ENCODE data around the gene C1orf159. TPM values are rescaled to one million over a fixed set of nuclear protein-coding genes. Genes with fewer than 3 reads are reported as not detected.
"Not testable (repeated sequence)": the region's sequence is repeated elsewhere in the genome, so short reads cannot be mapped to it uniquely, and the experiment has no call there.

C1orf159 gene
- total RNA-seq, 2 experiments from 2014 or later: 18.0 to 22.0 TPM

GRCh38 chr1:1099506-1100183, 16.2 kb downstream of the C1orf159 start:
- CTCF ChIA-PET: no interaction called here
- H3K27me3 Mint-ChIP-seq: peaks cover 8% of the 10 kb centered on the region
- peaks cover 44% of the 10 kb centered on the region for H3K4me1 Mint-ChIP-seq
- POLR2A ChIA-PET: no interaction called here
- H3K27ac Mint-ChIP-seq: peak overlapping the region; percentile 69
- H3K36me3 Mint-ChIP-seq (ENCODE audit: low read depth): peaks cover 25% of the 10 kb centered on the region
- H3K9me3 Mint-ChIP-seq: peaks cover 26% of the 10 kb centered on the region
- DNase-seq: no peak
- no peak overlapping the region for H3K4me3 Mint-ChIP-seq

- CTCF ChIA-PET: no interaction called here
- Mint-ChIP-seq H3K9me3 (peaks cover 26% of the 10 kb centered on the region), H3K4me1 (peaks cover 36% of the 10 kb centered on the region), H3K4me3 (no peak overlapping the region), H3K27ac (peak overlapping the region; percentile 69), H3K27me3 (peaks cover 8% of the 10 kb centered on the region), H3K36me3 (ENCODE audit: low read depth) (peaks cover 25% of the 10 kb centered on the region)
- DNase-seq: no peak
- POLR2A ChIA-PET: no interaction called here
These were observed 17.0 kb downstream of the C1orf159 start for GRCh38 chr1:1098681-1099421.

DNA sequence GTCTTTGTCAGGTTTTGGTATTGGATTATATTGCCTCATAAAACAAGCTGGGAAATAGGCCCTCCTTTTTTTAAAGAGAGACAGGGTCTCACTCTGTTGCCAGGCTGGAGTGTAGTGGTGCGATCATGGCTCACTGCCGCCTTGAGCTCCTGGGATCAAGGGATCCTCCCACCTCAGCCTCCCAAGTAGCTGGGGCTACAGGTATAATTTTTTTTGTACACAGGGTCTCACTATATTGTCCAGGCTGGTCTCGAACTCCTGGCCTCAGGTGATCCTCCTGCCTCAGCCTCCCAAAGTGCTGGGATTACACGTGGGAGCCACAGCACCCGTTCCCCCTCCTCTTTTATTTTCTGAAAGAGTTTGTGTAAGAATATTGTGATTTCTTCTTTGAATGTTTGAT, 19.8 kb downstream of the C1orf159 start:
- H3K4me1 Mint-ChIP-seq: peaks cover 22% of the 10 kb centered on the region
- peaks cover 26% of the 10 kb centered on the region for H3K9me3 Mint-ChIP-seq
- POLR2A ChIA-PET, H3K4me3 Mint-ChIP-seq, H3K27me3 Mint-ChIP-seq, DNase-seq, H3K27ac Mint-ChIP-seq: not testable (repeated sequence)
- CTCF ChIA-PET: interaction anchor here (0.5 to 2.2 kb wide), 2 partner anchors 11 to 1540 kb away, joined by 4 to 7 read pairs; no protein-coding TSS in a partner anchor
- peaks cover 16% of the 10 kb centered on the region for H3K36me3 Mint-ChIP-seq (ENCODE audit: low read depth)

- Mint-ChIP-seq H3K27me3 (peaks cover 8% of the 10 kb centered on the region), H3K4me3 (no peak overlapping the region), H3K4me1 (peaks cover 15% of the 10 kb centered on the region), H3K27ac (no peak overlapping the region), H3K9me3 (peaks cover 19% of the 10 kb centered on the region), H3K36me3 (ENCODE audit: low read depth) (peaks cover 12% of the 10 kb centered on the region)
- CTCF ChIA-PET: no interaction called here
- DNase-seq: no peak
- POLR2A ChIA-PET: no interaction called here
These were observed 20.9 kb downstream of the C1orf159 start for GRCh38 chr1:1094981-1095380.

GRCh38 chr1:1093610-1093943, 22.3 kb downstream of the C1orf159 start:
- Mint-ChIP-seq H3K9me3 (peaks cover 5% of the 10 kb centered on the region), H3K4me1 (peaks cover under 1% of the 10 kb centered on the region), H3K27ac (no peak overlapping the region), H3K4me3 (no peak overlapping the region), H3K27me3 (no peaks in the 10 kb centered on the region), H3K36me3 (ENCODE audit: low read depth) (peaks cover 3% of the 10 kb centered on the region)
- DNase-seq: no peak
- ChIA-PET POLR2A (no interaction called here), CTCF (interaction anchor here (1.0 kb wide), 1 partner anchor 23 kb away, joined by 3 read pairs; no protein-coding TSS in a partner anchor)

GRCh38 chr1:1092894-1093609, 22.8 kb downstream of the C1orf159 start:
- peaks cover 3% of the 10 kb centered on the region for H3K36me3 Mint-ChIP-seq (ENCODE audit: low read depth)
- H3K27me3 Mint-ChIP-seq: no peaks in the 10 kb centered on the region
- ChIA-PET POLR2A (no interaction called here), CTCF (interaction anchor here (0.7 to 1.4 kb wide), 4 partner anchors 12 to 30 kb away, joined by 3 to 4 read pairs (median 4); no protein-coding TSS in a partner anchor)
- H3K27ac Mint-ChIP-seq: no peak overlapping the region
- no peak for DNase-seq
- H3K4me3 Mint-ChIP-seq: no peak overlapping the region
- H3K9me3 Mint-ChIP-seq: peaks cover 5% of the 10 kb centered on the region
- no peaks in the 10 kb centered on the region for H3K4me1 Mint-ChIP-seq

DNA sequence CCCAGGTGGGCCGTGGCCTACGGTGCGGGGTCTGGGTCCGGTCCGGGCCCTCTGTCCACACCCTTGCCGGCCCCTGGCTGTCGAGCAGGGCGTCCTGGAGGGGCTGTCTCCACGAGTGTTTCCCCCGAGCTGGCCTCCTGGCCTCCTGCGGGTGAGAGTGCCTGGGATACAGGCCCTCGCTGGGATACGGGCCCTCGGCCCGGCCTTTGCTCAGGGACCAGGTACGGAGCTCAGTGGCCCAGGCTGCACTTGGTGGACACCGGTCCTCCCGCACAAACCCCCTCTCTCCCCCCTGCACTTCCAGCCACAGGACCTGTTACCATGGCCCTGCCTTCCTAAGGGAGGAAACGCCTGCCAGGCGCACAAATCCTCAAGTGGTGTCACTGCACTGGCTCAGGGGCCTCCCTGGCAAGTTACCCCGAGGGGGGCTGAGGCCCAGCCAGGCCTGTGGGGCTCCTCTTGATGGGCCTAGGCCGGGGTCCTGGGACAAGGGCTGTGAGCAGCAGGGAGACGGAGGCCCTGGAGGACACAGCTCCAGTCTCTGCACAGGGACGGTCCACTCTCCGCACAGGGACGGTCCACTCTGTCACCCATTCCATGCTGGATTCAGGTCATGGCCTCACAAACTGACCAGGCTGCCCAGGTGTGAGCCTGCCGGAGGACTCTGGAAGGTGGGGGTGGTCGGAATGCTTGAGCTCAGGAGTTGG, 23.6 kb downstream of the C1orf159 start:
- Mint-ChIP-seq H3K27me3 (no peaks in the 10 kb centered on the region), H3K27ac (no peak overlapping the region), H3K4me3 (no peak overlapping the region), H3K36me3 (ENCODE audit: low read depth) (peaks cover 3% of the 10 kb centered on the region), H3K9me3 (peaks cover 5% of the 10 kb centered on the region), H3K4me1 (no peaks in the 10 kb centered on the region)
- DNase-seq: no peak
- POLR2A ChIA-PET: no interaction called here
- CTCF ChIA-PET: interaction anchor here (0.7 to 1.4 kb wide), 3 partner anchors 11 to 29 kb away, joined by 3 to 4 read pairs (median 4); no protein-coding TSS in a partner anchor

GRCh38 chr1:1091344-1092148, 24.3 kb downstream of the C1orf159 start:
- Mint-ChIP-seq H3K4me1 (no peaks in the 10 kb centered on the region), H3K9me3 (peaks cover 5% of the 10 kb centered on the region), H3K27ac (no peak overlapping the region), H3K4me3 (no peak overlapping the region), H3K36me3 (ENCODE audit: low read depth) (peaks cover 3% of the 10 kb centered on the region), H3K27me3 (no peaks in the 10 kb centered on the region)
- DNase-seq: no peak
- POLR2A ChIA-PET: no interaction called here
- CTCF ChIA-PET: interaction anchor here (1.4 kb wide), 1 partner anchor 12 kb away, joined by 3 read pairs; no protein-coding TSS in a partner anchor

- H3K27ac Mint-ChIP-seq: no peak overlapping the region
- peaks cover 5% of the 10 kb centered on the region for H3K9me3 Mint-ChIP-seq
- peaks cover 3% of the 10 kb centered on the region for H3K36me3 Mint-ChIP-seq (ENCODE audit: low read depth)
- no peaks in the 10 kb centered on the region for H3K27me3 Mint-ChIP-seq
- no peaks in the 10 kb centered on the region for H3K4me1 Mint-ChIP-seq
- ChIA-PET CTCF (interaction anchor here (0.8 kb wide), 1 partner anchor 49 kb away, joined by 3 read pairs; no protein-coding TSS in a partner anchor), POLR2A (no interaction called here)
- no peak overlapping the region for H3K4me3 Mint-ChIP-seq
- no peak for DNase-seq
These were observed 25.2 kb downstream of the C1orf159 start for GRCh38 chr1:1090424-1091343.

GRCh38 chr1:1089731-1090423, 26.0 kb downstream of the C1orf159 start:
- Mint-ChIP-seq H3K4me3 (no peak overlapping the region), H3K27ac (peak overlapping the region; percentile 41), H3K9me3 (peaks cover 3% of the 10 kb centered on the region), H3K4me1 (no peaks in the 10 kb centered on the region), H3K36me3 (ENCODE audit: low read depth) (peaks cover 3% of the 10 kb centered on the region), H3K27me3 (no peaks in the 10 kb centered on the region)
- ChIA-PET CTCF (interaction anchor here (0.8 kb wide), 1 partner anchor 49 kb away, joined by 3 read pairs; no protein-coding TSS in a partner anchor), POLR2A (no interaction called here)
- no peak for DNase-seq
